Endothelial cell (in vitro differentiated cells): ENCODE data around the gene PDLIM3. TPM values are rescaled to one million over a fixed set of nuclear protein-coding genes. Genes with fewer than 3 reads are reported as not detected.

Experiments
- DNase-seq: peaks from one replicate; pipeline ENCODE4 v3.0.0; 2021; ENCODE audit warnings: low spot score
- H3K27ac Mint-ChIP-seq: one replicate; pipeline ENCODE4 v1.8.0; 2021; ENCODE audit warnings: mixed read lengths, inconsistent platforms; ENCODE audit not compliant: unreplicated experiment
- H3K27me3 Mint-ChIP-seq: one replicate; pipeline ENCODE4 v1.8.0; 2021; ENCODE audit warnings: mild to moderate bottlenecking, moderate library complexity, mixed read lengths, inconsistent platforms; ENCODE audit not compliant: unreplicated experiment
- H3K36me3 Mint-ChIP-seq: one replicate; pipeline ENCODE4 v1.8.0; 2021; ENCODE audit warnings: mild to moderate bottlenecking, low read depth, mixed read lengths, inconsistent platforms; ENCODE audit not compliant: unreplicated experiment
- H3K4me1 Mint-ChIP-seq: one replicate; pipeline ENCODE4 v1.8.0; 2021; ENCODE audit warnings: mild to moderate bottlenecking, mixed read lengths, inconsistent platforms; ENCODE audit not compliant: unreplicated experiment
- H3K4me3 Mint-ChIP-seq: one replicate; pipeline ENCODE4 v1.8.0; 2021; ENCODE audit warnings: mild to moderate bottlenecking, mixed read lengths, inconsistent platforms; ENCODE audit not compliant: unreplicated experiment
- H3K9me3 Mint-ChIP-seq: one replicate; pipeline ENCODE4 v1.8.0; 2021; ENCODE audit warnings: mixed read lengths, inconsistent platforms; ENCODE audit not compliant: unreplicated experiment
- CTCF ChIP-seq: fragments of 200-600 bp; sonication (generic); IDR thresholded peaks from one replicate; pipeline ENCODE4 v1.5.0; 2021; ENCODE audit warnings: antibody characterized with exemption; ENCODE audit not compliant: unreplicated experiment
- total RNA-seq: library from RNA; stranded (reverse); fragmentation: NEBNext Ultra II Directional; extraction: Animal tissue kit (Norgen Biotek cat#: 25700); gene quantifications from one replicate; pipeline ENCODE4 v1.2.1, GENCODE V29; 2021; ENCODE audit not compliant: unreplicated experiment

The PDLIM3 gene
- total RNA-seq, 1 donor from 2014 or later = 0.67 TPM

- Mint-ChIP-seq H3K27ac (no peak overlapping the region), H3K4me1 (peaks cover 13% of the 10 kb centered on the region), H3K36me3 (no peaks in the 10 kb centered on the region), H3K4me3 (no peak overlapping the region), H3K9me3 (no peaks in the 10 kb centered on the region), H3K27me3 (peaks cover 8% of the 10 kb centered on the region)
- TF ChIP-seq CTCF = no peak
- DNase-seq = peak; percentile 5
Observed at GRCh38 chr4:185469580-185470154, 65.6 kb downstream of the PDLIM3 start.

- peaks cover 8% of the 10 kb centered on the region for H3K27me3 Mint-ChIP-seq
- peaks cover 18% of the 10 kb centered on the region for H3K4me1 Mint-ChIP-seq
- H3K27ac Mint-ChIP-seq = no peak overlapping the region
- DNase-seq = no peak
- H3K9me3 Mint-ChIP-seq = no peaks in the 10 kb centered on the region
- no peak for TF ChIP-seq CTCF
- no peaks in the 10 kb centered on the region for H3K36me3 Mint-ChIP-seq
- no peak overlapping the region for H3K4me3 Mint-ChIP-seq
Observed at GRCh38 chr4:185468999-185469398, 66.3 kb downstream of the PDLIM3 start.

GRCh38 chr4:185467991-185468390 is 67.3 kb downstream of the PDLIM3 start:
- H3K27me3 Mint-ChIP-seq = peaks cover 8% of the 10 kb centered on the region
- peaks cover 18% of the 10 kb centered on the region for H3K4me1 Mint-ChIP-seq
- H3K36me3 Mint-ChIP-seq = no peaks in the 10 kb centered on the region
- no peaks in the 10 kb centered on the region for H3K9me3 Mint-ChIP-seq
- TF ChIP-seq CTCF = no peak
- H3K27ac Mint-ChIP-seq = no peak overlapping the region
- no peak overlapping the region for H3K4me3 Mint-ChIP-seq
- no peak for DNase-seq

- TF ChIP-seq CTCF = no peak
- Mint-ChIP-seq H3K36me3 (no peaks in the 10 kb centered on the region), H3K27ac (peak overlapping the region; percentile 37), H3K27me3 (peaks cover 8% of the 10 kb centered on the region), H3K9me3 (no peaks in the 10 kb centered on the region), H3K4me1 (peaks cover 18% of the 10 kb centered on the region), H3K4me3 (no peak overlapping the region)
- no peak for DNase-seq
Observed at GRCh38 chr4:185467101-185467500, 68.2 kb downstream of the PDLIM3 start.

GRCh38 chr4:185465707-185466106 is 69.6 kb downstream of the PDLIM3 start:
- H3K4me1 Mint-ChIP-seq = peaks cover 16% of the 10 kb centered on the region
- TF ChIP-seq CTCF = no peak
- no peaks in the 10 kb centered on the region for H3K36me3 Mint-ChIP-seq
- no peak overlapping the region for H3K27ac Mint-ChIP-seq
- no peak overlapping the region for H3K4me3 Mint-ChIP-seq
- peaks cover 5% of the 10 kb centered on the region for H3K27me3 Mint-ChIP-seq
- DNase-seq = no peak
- no peaks in the 10 kb centered on the region for H3K9me3 Mint-ChIP-seq
